ENCODE measurements around the gene EEF1A2. TPM values are rescaled to one million over a fixed set of nuclear protein-coding genes. Genes with fewer than 3 reads are reported as not detected.

EEF1A2 gene
- total RNA-seq, 6 experiments from 2014 or later: 0.22 to 153 (median 1.0) TPM

DNA sequence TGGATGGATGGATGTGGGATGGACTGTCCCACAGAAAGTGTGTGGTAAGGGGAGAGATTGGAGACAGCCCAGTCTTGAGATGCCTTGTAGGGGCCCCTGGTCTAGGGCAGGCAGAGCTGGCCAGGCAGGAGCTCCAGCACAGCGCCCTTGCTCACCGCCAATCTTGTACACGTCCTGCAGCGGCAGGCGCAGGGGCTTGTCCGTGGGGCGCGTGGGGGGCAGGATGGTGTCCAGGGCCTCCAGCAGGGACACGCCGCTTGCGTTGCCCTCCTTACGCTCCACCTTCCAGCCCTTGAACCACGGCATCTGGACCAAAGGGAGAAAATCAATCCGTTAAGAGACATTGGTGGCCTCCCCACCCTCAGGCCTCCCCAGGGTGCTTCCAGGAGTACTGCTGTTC, 5.9 kb downstream of the EEF1A2 start:
- intact Hi-C loops (cut with DNase I): no loop called here
- Histone ChIP-seq H3K4me1 (no peaks in the 10 kb centered on the region), H3K27ac (no peak overlapping the region), H3K4me3 (no peak overlapping the region), H3K27me3 (peaks cover 0 to 2% of the 10 kb centered on the region in 2 donors), H3K36me3 (no peaks in the 10 kb centered on the region), H3K9me3 (no peaks in the 10 kb centered on the region)
- TF ChIP-seq, protein P1, sequence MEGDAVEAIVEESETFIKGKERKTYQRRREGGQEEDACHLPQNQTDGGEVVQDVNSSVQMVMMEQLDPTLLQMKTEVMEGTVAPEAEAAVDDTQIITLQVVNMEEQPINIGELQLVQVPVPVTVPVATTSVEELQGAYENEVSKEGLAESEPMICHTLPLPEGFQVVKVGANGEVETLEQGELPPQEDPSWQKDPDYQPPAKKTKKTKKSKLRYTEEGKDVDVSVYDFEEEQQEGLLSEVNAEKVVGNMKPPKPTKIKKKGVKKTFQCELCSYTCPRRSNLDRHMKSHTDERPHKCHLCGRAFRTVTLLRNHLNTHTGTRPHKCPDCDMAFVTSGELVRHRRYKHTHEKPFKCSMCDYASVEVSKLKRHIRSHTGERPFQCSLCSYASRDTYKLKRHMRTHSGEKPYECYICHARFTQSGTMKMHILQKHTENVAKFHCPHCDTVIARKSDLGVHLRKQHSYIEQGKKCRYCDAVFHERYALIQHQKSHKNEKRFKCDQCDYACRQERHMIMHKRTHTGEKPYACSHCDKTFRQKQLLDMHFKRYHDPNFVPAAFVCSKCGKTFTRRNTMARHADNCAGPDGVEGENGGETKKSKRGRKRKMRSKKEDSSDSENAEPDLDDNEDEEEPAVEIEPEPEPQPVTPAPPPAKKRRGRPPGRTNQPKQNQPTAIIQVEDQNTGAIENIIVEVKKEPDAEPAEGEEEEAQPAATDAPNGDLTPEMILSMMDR (IDR thresholded peaks at IDR 0.05): no peak
- no peak for TF ChIP-seq POLR2A (IDR thresholded peaks at IDR 0.05)
- DNase-seq (peak in 1 of 3 donors; percentile 35), ATAC-seq (no peak)
- WGBS (ENCODE audit: insufficient coverage, low coverage, low lambda C conversion rate, missing lambda C conversion rate): no CpG with 5 or more reads among the region's 14 CpGs

DNA sequence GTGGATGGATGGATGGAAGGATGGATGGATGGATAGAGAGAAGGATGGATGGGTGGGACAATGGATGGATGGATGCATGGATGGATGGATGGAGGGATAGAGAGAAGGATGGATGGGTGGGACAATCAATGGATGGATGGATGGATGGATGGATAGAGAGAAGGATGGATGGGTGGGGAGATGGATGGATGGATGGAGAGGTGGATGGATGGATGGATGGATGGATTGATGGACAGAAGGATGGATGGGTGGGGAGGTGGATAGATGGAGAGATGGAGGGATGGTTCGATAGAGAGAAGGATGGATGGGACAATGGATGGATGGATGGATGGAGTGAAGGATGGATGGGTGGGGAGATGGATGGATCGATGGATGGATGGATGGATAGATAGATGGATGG, 6.4 kb downstream of the EEF1A2 start:
- intact Hi-C loops (cut with DNase I): no loop called here
- Histone ChIP-seq H3K27ac (no peak overlapping the region), H3K4me3 (no peak overlapping the region), H3K27me3 (no peaks in the 10 kb centered on the region), H3K4me1 (no peaks in the 10 kb centered on the region), H3K9me3 (no peaks in the 10 kb centered on the region), H3K36me3 (no peaks in the 10 kb centered on the region)
- DNase-seq (no peak), ATAC-seq (no peak)
- TF ChIP-seq, protein P1 (IDR thresholded peaks at IDR 0.05): no peak
- no peak for TF ChIP-seq POLR2A (IDR thresholded peaks at IDR 0.05)
- 69% methylated on average over 2 of the region's 2 CpGs for WGBS (ENCODE audit: insufficient coverage, low coverage, low lambda C conversion rate, missing lambda C conversion rate)

DNA sequence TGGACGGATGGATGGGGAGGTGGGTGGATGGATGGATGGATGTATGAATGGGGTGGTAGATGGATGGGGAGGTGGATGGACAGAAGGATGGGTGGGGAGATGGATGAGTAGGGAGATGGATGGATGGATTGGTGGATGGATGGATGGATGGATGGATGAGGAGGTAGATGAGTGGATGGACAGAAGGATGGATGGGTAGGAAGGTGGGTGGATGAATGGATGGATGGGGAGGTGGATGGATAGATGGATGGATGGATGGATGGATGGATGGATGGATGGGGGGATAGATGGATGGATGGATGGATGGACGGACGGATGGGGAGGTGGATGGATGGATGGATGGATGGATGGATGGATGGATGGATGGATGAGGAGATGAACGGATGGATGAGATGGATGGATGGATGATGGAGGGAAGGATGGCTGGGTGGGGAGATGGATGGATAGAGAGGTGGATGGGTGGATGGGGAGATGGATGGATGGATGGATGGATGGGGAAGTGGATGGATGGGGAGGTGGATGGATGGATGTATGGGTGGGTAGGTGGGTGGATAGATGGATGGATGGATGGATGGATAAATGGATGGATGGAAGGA, 7.2 kb downstream of the EEF1A2 start:
- intact Hi-C loops (cut with DNase I): no loop called here
- Histone ChIP-seq H3K27ac (no peak overlapping the region), H3K4me1 (no peaks in the 10 kb centered on the region), H3K9me3 (no peaks in the 10 kb centered on the region), H3K4me3 (no peak overlapping the region), H3K36me3 (no peaks in the 10 kb centered on the region), H3K27me3 (no peaks in the 10 kb centered on the region)
- WGBS (ENCODE audit: insufficient coverage, low coverage, low lambda C conversion rate, missing lambda C conversion rate): 49% methylated on average over 4 of the region's 4 CpGs
- no peak for TF ChIP-seq POLR2A (IDR thresholded peaks at IDR 0.05)
- TF ChIP-seq, protein P1 (IDR thresholded peaks at IDR 0.05): no peak
- DNase-seq: no peak
- ATAC-seq: no peak

DNA sequence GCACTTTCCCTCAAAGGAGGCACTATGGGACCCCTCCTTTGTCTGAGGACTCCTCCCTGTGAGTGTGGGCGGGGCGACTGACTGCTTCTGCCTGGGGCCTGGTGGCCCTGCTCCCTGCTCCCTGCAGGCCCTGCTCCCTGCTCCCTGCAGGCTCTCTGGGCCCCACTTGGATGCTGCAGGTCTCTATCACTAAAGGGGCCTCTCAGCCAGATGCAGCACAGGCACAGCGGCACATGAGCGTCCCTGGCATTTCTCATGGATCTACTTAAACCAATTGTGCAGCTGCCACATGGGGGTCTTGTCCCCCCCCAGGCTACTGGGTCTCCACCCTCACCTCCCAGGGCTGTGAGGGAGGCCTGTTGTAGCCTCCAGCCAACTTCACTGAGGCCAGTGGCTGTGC, 7.8 kb downstream of the EEF1A2 start:
- intact Hi-C loops (cut with DNase I): no loop called here
- WGBS (ENCODE audit: insufficient coverage, low coverage, low lambda C conversion rate, missing lambda C conversion rate): no CpG with 5 or more reads among the region's 4 CpGs
- Histone ChIP-seq H3K27me3 (no peaks in the 10 kb centered on the region), H3K4me1 (no peaks in the 10 kb centered on the region), H3K9me3 (no peaks in the 10 kb centered on the region), H3K36me3 (no peaks in the 10 kb centered on the region), H3K27ac (no peak overlapping the region), H3K4me3 (no peak overlapping the region)
- TF ChIP-seq POLR2A (IDR thresholded peaks at IDR 0.05): no peak
- TF ChIP-seq, protein P1 (IDR thresholded peaks at IDR 0.05): no peak
- ATAC-seq: no peak
- DNase-seq: peak in 1 of 3 donors; percentile 35

DNA sequence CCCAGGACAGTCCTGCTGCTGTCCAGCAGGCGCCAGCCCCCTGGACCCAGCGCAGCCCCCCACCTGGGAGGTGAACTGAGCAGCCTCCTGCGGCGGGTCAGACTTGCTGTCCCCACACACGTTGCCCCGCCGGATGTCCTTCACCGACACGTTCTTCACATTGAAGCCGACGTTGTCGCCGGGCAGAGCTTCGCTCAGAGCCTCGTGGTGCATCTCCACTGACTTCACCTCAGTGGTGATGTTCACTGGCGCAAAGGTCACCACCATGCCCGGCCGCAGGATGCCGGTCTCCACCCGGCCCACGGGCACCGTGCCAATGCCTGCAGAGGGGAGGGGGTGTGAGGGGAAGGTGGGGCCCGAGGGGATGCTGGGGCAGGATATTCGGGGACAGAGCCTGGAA, 8.5 kb downstream of the EEF1A2 start:
- Histone ChIP-seq H3K27ac (no peak overlapping the region), H3K4me1 (no peaks in the 10 kb centered on the region), H3K9me3 (no peaks in the 10 kb centered on the region), H3K27me3 (no peaks in the 10 kb centered on the region), H3K4me3 (no peak overlapping the region), H3K36me3 (no peaks in the 10 kb centered on the region)
- WGBS (ENCODE audit: insufficient coverage, low coverage, low lambda C conversion rate, missing lambda C conversion rate): 57% methylated on average over 1 of the region's 24 CpGs
- peak in 1 of 3 donors; percentile 36 for DNase-seq
- ATAC-seq: no peak
- intact Hi-C loops (cut with DNase I): no loop called here
- TF ChIP-seq, protein P1 (IDR thresholded peaks at IDR 0.05): no peak
- no peak for TF ChIP-seq POLR2A (IDR thresholded peaks at IDR 0.05)

All from right lobe of liver (tissue), 6 donors.